NCI-H187 (cell line): ENCODE data around the gene RALGPS2.
"Not testable (repeated sequence)": the region's sequence is repeated elsewhere in the genome, so short reads cannot be mapped to it uniquely, and the experiment has no call there.

Source experiments
- DNase-seq, 2 experiments: peaks; one replicate each; lab custom pipeline; 2025; lab: John Stamatoyannopoulos, UW

Gene RALGPS2

DNA sequence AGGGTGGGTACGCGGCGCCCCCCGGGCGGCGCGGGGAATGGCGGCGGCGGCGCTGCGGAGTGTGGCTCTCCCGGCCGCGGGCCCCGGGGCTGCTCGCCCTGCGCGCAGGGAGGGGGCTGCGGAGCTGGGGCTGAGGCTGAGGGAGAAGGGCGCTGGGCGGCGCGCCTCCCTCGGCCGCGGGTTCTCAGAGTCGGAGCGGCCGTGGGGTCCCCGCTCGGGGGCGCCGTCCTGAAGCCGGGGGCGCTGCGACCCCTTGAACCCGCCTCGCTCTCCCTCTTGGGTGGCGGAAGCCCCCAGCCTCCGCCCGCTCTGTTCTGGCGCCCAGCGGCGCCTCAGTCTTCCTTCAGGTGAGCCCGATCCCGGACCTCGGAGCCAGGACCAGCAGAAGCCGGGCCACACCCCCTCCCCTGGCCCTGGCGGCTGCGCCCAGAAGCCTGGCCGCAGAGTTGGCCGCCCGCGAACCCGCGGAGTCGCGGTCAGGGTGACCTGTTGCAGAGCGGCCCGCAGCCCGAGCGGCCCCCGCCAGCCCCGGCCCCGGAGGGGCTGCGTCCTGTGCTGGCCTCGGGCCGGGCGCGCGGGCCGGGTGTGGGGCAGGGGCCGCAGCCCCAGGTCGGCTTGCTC lies 532 bp downstream of the RALGPS2 start:
- peak in 1 of 2 experiments; percentile 56 for DNase-seq

- DNase-seq, result peak; percentile 82 to 85
Observed at GRCh38 chr1:178726087-178726517, 1.1 kb downstream of the RALGPS2 start.

- DNase-seq, result no peak
Observed at GRCh38 chr1:178726545-178726944, 1.5 kb downstream of the RALGPS2 start.

DNA sequence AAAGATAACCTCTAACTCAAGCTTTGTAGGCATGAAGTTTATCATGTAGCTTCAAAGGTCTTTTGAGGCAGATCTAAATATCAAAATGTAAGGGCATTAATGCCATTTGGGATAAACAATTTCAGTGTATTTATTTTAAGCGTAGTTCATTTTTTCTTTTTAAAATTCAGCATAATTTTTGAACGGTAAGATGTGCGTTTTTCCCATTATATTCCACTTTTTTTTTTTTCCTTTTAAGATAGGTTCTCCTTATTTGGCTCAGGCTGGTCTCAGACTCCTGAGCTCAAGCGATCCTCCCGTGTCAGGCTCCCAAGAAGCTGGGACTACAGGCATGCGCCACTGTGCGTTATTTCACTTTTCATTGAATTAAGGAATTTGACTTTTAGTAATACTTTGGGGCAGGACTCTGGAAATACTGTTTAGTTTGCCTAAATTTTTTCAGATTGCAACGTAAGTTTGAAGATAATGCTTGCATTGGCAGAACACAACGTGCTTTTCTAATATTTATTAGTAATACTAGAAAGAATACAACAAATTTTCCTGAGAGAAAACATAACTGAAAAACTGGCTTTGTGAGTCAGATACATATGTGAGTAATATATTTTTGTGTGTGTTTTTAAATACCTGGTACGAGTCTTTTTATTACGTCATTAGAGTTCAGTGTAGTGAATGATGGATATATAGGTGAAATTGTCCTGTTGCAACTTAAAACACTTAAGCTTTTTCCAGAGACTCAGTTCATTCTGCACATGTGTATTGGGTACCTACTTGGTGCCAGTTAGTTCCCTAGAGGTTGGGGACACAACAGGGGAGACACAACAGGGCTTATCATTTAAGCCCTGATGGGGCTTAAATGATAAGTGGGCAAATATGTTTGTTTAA lies 2.2 kb downstream of the RALGPS2 start:
- no peak for DNase-seq

GRCh38 chr1:178733972-178734371 lies 8.9 kb downstream of the RALGPS2 start:
- no peak for DNase-seq

DNA sequence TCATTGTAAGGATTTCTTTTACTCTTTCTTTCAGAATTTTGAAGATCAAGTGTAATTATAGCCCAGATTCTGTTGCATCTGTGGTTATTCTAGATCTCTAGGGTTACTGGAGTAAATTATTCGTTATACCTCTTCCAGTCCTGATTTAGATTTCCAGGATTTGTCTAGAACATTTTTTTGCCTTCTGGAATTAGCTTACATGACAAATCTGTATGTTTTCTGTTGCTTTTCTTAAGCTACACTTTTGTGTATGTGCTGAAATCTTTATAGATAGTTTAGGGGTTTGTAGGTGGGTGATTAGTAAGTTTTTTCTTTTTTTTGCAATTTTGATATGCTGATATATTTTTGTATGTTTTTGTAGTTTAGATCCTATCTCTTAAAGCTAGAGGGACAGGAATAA lies 13.7 kb downstream of the RALGPS2 start:
- DNase-seq, result no peak

DNA sequence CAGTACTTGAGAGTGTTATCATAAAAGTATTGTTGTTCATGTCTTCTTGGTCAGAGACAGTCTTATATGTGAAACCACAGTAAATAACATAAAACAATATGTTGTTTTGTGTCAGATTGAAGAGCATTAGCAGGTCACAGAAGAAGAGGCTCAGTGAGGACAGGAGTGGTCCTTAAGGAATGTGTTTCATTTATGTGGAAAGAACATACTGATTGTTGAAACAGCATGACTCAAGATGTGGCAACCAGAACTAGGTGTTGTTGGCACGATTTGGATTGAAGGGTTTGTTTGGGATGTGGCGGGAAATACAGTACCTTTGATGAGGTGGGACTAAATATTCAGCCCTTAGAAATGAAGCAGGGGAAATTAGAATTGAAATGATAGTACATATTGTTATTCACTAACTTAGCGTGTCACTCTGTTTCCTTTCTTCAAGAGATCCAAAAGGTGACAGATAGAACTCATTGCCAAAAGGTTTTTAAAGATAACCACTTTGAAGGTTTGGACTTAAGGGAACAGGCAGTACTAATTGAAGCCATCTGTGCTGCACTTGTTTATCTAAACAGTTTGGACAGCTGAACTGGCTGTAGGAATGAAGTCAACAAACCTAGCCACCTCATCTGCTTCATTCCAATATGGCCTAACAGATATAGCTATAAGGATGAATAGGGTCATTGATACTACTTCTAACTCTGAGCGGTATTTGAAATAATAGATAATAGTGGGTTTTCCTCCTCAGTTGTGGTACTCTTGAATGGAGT lies 14.4 kb downstream of the RALGPS2 start:
- DNase-seq, result no peak

GRCh38 chr1:178740491-178740890 lies 15.4 kb downstream of the RALGPS2 start:
- no peak for DNase-seq

DNA sequence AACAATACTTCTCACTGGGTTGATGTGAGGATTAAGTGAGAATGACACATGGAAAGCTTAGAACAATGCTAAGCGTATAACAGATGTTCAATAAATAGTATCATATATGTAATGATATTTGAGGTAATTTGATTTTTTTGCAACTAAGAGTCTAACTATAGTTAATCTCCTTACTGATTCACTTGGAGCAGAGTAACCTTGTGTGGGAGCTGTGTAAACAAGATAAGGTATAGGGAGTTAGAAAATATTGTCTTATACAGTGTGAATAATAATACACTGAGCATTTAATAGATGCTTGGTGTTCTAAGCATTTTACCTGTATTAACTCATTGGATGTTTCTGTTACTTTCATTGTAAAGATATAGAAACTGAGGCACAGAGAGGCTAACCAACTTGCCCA lies 15.9 kb downstream of the RALGPS2 start:
- DNase-seq, result no peak

DNA sequence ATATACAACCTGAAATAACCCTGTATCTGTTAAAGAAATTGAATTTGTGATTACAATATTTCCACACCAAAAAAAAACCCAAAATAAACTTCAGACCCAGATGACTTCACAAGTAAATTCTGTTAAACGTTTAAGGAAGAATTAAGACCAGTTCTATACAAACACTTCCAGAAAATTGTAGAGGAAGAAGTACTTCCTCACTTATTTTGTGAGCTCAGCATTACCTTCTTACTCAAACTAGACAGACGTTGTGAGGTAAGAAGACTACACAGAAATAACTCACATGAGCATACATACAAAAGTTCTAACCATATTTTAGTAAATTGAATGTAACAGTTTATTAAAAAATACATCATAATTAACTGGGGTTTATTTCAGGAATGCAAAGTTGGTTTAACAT lies 18.8 kb downstream of the RALGPS2 start:
- no peak for DNase-seq

- no peak for DNase-seq
Observed at GRCh38 chr1:178745260-178745659, 20.2 kb downstream of the RALGPS2 start.

- no peak for DNase-seq
Observed at GRCh38 chr1:178746345-178746744, 21.3 kb downstream of the RALGPS2 start.

- DNase-seq, result not testable (repeated sequence)
Observed at GRCh38 chr1:178747361-178747760, 22.3 kb downstream of the RALGPS2 start.

GRCh38 chr1:178749581-178750166 lies 24.6 kb downstream of the RALGPS2 start:
- no peak for DNase-seq

GRCh38 chr1:178751046-178751445 lies 26.0 kb downstream of the RALGPS2 start:
- no peak for DNase-seq

DNA sequence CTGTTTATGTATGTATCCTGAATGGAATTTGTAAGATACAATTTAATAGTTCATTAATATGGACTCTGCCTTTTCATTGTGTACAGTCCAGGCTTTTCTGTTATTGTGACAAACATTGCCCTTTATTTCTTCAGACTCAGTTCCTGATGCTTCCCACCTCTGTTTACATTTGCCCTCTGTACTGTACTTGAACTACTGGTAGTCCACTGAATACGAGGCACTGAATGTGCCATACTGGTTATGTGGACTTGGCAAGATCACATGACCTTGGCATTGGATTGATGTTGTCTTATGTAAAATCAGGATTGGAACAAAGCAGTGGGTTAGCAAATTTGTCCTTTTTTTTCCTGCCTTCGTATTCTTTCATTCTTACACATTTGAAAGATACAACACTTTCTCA lies 27.8 kb downstream of the RALGPS2 start:
- DNase-seq, result no peak

- DNase-seq, result not testable (repeated sequence)
Observed at GRCh38 chr1:178754655-178755256, 29.7 kb downstream of the RALGPS2 start.

GRCh38 chr1:178768423-178768822 lies 43.4 kb downstream of the RALGPS2 start:
- no peak for DNase-seq

DNA sequence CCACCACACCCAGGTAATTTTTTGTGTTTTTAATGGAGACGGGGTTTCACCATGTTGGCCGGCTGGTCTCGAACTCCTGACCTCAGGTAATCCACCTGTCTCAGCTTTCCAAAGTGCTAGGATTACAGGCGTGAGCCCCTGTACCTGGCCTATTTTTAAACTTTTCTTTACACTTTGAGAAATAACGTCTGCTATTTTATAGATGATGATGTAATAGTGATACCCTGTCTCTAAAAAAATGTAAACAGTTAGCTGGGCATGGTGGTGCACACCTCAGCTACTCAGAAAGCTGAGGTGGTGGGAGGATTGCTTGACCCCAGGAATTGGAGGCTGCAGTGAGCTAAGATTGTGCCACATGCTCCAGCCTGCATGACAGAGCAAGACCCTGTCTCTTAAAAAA lies 47.9 kb downstream of the RALGPS2 start:
- no peak for DNase-seq

GRCh38 chr1:178774263-178774662 lies 49.2 kb downstream of the RALGPS2 start:
- peak in 1 of 2 experiments; percentile 23 for DNase-seq

DNA sequence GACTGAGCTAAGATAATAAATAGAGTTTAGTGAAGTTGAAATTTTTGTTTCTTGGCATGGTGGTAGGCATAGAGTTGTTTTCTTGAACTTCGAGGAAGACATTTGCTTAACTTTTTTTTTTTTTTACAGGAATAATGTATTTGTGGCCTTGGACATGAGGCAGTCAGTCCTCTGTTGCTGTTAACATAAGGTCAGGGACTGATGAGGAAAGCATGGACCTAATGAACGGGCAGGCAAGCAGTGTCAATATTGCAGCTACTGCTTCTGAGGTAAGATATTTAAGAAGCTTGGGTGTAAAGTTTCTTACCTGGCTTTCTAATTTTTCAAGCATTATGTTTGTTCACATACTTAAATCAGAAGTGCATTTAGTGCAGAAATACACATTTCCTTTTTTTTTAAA lies 51.5 kb downstream of the RALGPS2 start:
- DNase-seq, result no peak
